ENCODE measurements around the gene NOS3. TPM values are rescaled to one million over a fixed set of nuclear protein-coding genes. Genes with fewer than 3 reads are reported as not detected.

The NOS3 gene
- total RNA-seq, 1 experiment from 2014 or later = 0.71 TPM

GRCh38 chr7:150994838-150995510 lies 4.2 kb downstream of the NOS3 start:
- Mint-ChIP-seq H3K36me3 (ENCODE audit: insufficient read depth, unreplicated experiment) (peaks cover 12% of the 10 kb centered on the region), H3K27ac (ENCODE audit: unreplicated experiment) (no peak overlapping the region), H3K9me3 (ENCODE audit: low read depth, unreplicated experiment) (peaks cover 10% of the 10 kb centered on the region), H3K4me1 (ENCODE audit: low read depth, unreplicated experiment) (peaks cover 23% of the 10 kb centered on the region), H3K4me3 (ENCODE audit: low read depth, unreplicated experiment) (no peak overlapping the region), H3K27me3 (ENCODE audit: unreplicated experiment) (peaks cover 24% of the 10 kb centered on the region)
- CTCF ChIA-PET = interaction anchor here (1.0 kb wide), 1 partner anchor 10 kb away, joined by 3 read pairs; no protein-coding TSS in a partner anchor
- intact Hi-C loops (cut with micrococcal nuclease; ENCODE audit: unreplicated experiment) = no loop called here
- TF ChIP-seq CTCF (IDR thresholded peaks at IDR 0.05; ENCODE audit: unreplicated experiment) = no peak
- no peak for DNase-seq
- BruUV-seq (replicated peaks) = no TSS peak

- no peak overlapping the region for H3K27ac Mint-ChIP-seq (ENCODE audit: unreplicated experiment)
- no peak overlapping the region for H3K4me3 Mint-ChIP-seq (ENCODE audit: low read depth, unreplicated experiment)
- intact Hi-C loops (cut with micrococcal nuclease; ENCODE audit: unreplicated experiment) = no loop called here
- H3K27me3 Mint-ChIP-seq (ENCODE audit: unreplicated experiment) = peaks cover 24% of the 10 kb centered on the region
- H3K4me1 Mint-ChIP-seq (ENCODE audit: low read depth, unreplicated experiment) = peaks cover 8% of the 10 kb centered on the region
- DNase-seq = no peak
- CTCF ChIA-PET = interaction anchor here (0.6 kb wide), 1 partner anchor 52 kb away, joined by 5 read pairs; the partner anchor contains the start of gene ASIC3
- no peaks in the 10 kb centered on the region for H3K36me3 Mint-ChIP-seq (ENCODE audit: insufficient read depth, unreplicated experiment)
- peaks cover 2% of the 10 kb centered on the region for H3K9me3 Mint-ChIP-seq (ENCODE audit: low read depth, unreplicated experiment)
- TF ChIP-seq CTCF (IDR thresholded peaks at IDR 0.05; ENCODE audit: unreplicated experiment) = no peak
- no TSS peak for BruUV-seq (replicated peaks)
Measured at GRCh38 chr7:150996376-150997074, 5.7 kb downstream of the NOS3 start.

- Mint-ChIP-seq H3K4me1 (ENCODE audit: low read depth, unreplicated experiment) (peaks cover 8% of the 10 kb centered on the region), H3K27me3 (ENCODE audit: unreplicated experiment) (peaks cover 24% of the 10 kb centered on the region), H3K36me3 (ENCODE audit: insufficient read depth, unreplicated experiment) (no peaks in the 10 kb centered on the region), H3K9me3 (ENCODE audit: low read depth, unreplicated experiment) (peaks cover 2% of the 10 kb centered on the region), H3K27ac (ENCODE audit: unreplicated experiment) (no peak overlapping the region), H3K4me3 (ENCODE audit: low read depth, unreplicated experiment) (no peak overlapping the region)
- intact Hi-C loops (cut with micrococcal nuclease; ENCODE audit: unreplicated experiment) = no loop called here
- BruUV-seq (replicated peaks) = no TSS peak
- CTCF ChIA-PET = no interaction called here
- no peak for TF ChIP-seq CTCF (IDR thresholded peaks at IDR 0.05; ENCODE audit: unreplicated experiment)
- no peak for DNase-seq
Measured at GRCh38 chr7:150997075-150997511, 6.3 kb downstream of the NOS3 start.

- intact Hi-C loops (cut with micrococcal nuclease; ENCODE audit: unreplicated experiment) = no loop called here
- no peaks in the 10 kb centered on the region for H3K36me3 Mint-ChIP-seq (ENCODE audit: insufficient read depth, unreplicated experiment)
- peaks cover 2% of the 10 kb centered on the region for H3K4me1 Mint-ChIP-seq (ENCODE audit: low read depth, unreplicated experiment)
- no TSS peak for BruUV-seq (replicated peaks)
- H3K27ac Mint-ChIP-seq (ENCODE audit: unreplicated experiment) = no peak overlapping the region
- TF ChIP-seq CTCF (IDR thresholded peaks at IDR 0.05; ENCODE audit: unreplicated experiment) = no peak
- H3K27me3 Mint-ChIP-seq (ENCODE audit: unreplicated experiment) = peaks cover 24% of the 10 kb centered on the region
- H3K4me3 Mint-ChIP-seq (ENCODE audit: low read depth, unreplicated experiment) = no peak overlapping the region
- DNase-seq = no peak
- no peaks in the 10 kb centered on the region for H3K9me3 Mint-ChIP-seq (ENCODE audit: low read depth, unreplicated experiment)
- CTCF ChIA-PET = no interaction called here
Measured at GRCh38 chr7:150997817-150998216, 7.0 kb downstream of the NOS3 start.

Measured in Calu3 (cell line).